ENCODE data around the gene TAF9.

GRCh38 chr5:69416699-69417098 lies 47.4 kb upstream of the TAF9 start:
- no peak for TF ChIP-seq CTCF (IDR thresholded peaks at IDR 0.05)
- TF ChIP-seq POLR2A (IDR thresholded peaks at IDR 0.05) = no peak

Data from ovary (tissue), 3 donors.